ENCODE results near the gene KCNJ4.

The KCNJ4 gene

GRCh38 chr22:38455076-38455529 lies at the start of gene KCNJ4:
Gene KCNJ4 (minus strand): TSS chr22:38455199. CDS start chr22:38428132, 27,067 bp downstream.
- no peak for DNase-seq

GRCh38 chr22:38503021-38503420 lies 48.0 kb upstream of the KCNJ4 start:
- DNase-seq: no peak

GRCh38 chr22:38501797-38502672 lies 47.0 kb upstream of the KCNJ4 start:
- DNase-seq: no peak

GRCh38 chr22:38497869-38498268 lies 42.9 kb upstream of the KCNJ4 start:
- no peak for DNase-seq

- no peak for DNase-seq
Measured at GRCh38 chr22:38494939-38495338, 39.9 kb upstream of the KCNJ4 start.

- no peak for DNase-seq
Measured at GRCh38 chr22:38494498-38494897, 39.5 kb upstream of the KCNJ4 start.

- DNase-seq: no peak
Measured at GRCh38 chr22:38491707-38492348, 36.8 kb upstream of the KCNJ4 start.

GRCh38 chr22:38490915-38491314 lies 35.9 kb upstream of the KCNJ4 start:
- DNase-seq: no peak

GRCh38 chr22:38490475-38490874 lies 35.5 kb upstream of the KCNJ4 start:
- DNase-seq: no peak

GRCh38 chr22:38489561-38490145 lies 34.7 kb upstream of the KCNJ4 start:
- DNase-seq: no peak

GRCh38 chr22:38489142-38489541 lies 34.1 kb upstream of the KCNJ4 start:
- no peak for DNase-seq

GRCh38 chr22:38487946-38488345 lies 32.9 kb upstream of the KCNJ4 start:
- DNase-seq: no peak

GRCh38 chr22:38485783-38486182 lies 30.8 kb upstream of the KCNJ4 start:
- DNase-seq: no peak

- DNase-seq: no peak
Measured at GRCh38 chr22:38484244-38484643, 29.2 kb upstream of the KCNJ4 start.

- DNase-seq: no peak
Measured at GRCh38 chr22:38482662-38483308, 27.8 kb upstream of the KCNJ4 start.

- DNase-seq: no peak
Measured at GRCh38 chr22:38481871-38482332, 26.9 kb upstream of the KCNJ4 start.

- no peak for DNase-seq
Measured at GRCh38 chr22:38481162-38481870, 26.3 kb upstream of the KCNJ4 start.

GRCh38 chr22:38479096-38479837 lies 24.3 kb upstream of the KCNJ4 start:
- no peak for DNase-seq

- no peak for DNase-seq
Measured at GRCh38 chr22:38477585-38477984, 22.6 kb upstream of the KCNJ4 start.

GRCh38 chr22:38474003-38474607 lies 19.1 kb upstream of the KCNJ4 start:
- DNase-seq: no peak

GRCh38 chr22:38471237-38471636 lies 16.2 kb upstream of the KCNJ4 start:
- no peak for DNase-seq

Data from NCI-H1092 (cell line).